Measurements from ENCODE around the gene MYO1H.
"Not testable (repeated sequence)": the region's sequence is repeated elsewhere in the genome, so short reads cannot be mapped to it uniquely, and the experiment has no call there.

Gene MYO1H

GRCh38 chr12:109347589-109347988 lies at the start of gene MYO1H:
TSS of gene MYO1H (plus strand) at chr12:109347900. CDS start at chr12:109347961, 61 bp downstream.
- DNase-seq = no peak

GRCh38 chr12:109299849-109300248 lies 47.9 kb upstream of the MYO1H start:
- DNase-seq = no peak

- no peak for DNase-seq
Observed at GRCh38 chr12:109301643-109302168, 46.0 kb upstream of the MYO1H start.

GRCh38 chr12:109302358-109302757 lies 45.3 kb upstream of the MYO1H start:
- DNase-seq = no peak

GRCh38 chr12:109302770-109303169 lies 44.9 kb upstream of the MYO1H start:
- no peak for DNase-seq

- no peak for DNase-seq
Observed at GRCh38 chr12:109304485-109304884, 43.2 kb upstream of the MYO1H start.

GRCh38 chr12:109305547-109305946 lies 42.2 kb upstream of the MYO1H start:
- no peak for DNase-seq

GRCh38 chr12:109307051-109307450 lies 40.6 kb upstream of the MYO1H start:
- no peak for DNase-seq

GRCh38 chr12:109308534-109309380 lies 38.9 kb upstream of the MYO1H start, which contains the start of gene FOXN4:
TSS of gene FOXN4 (minus strand) at chr12:109309284. CDS start at chr12:109308321, 963 bp downstream.
- DNase-seq = no peak

GRCh38 chr12:109309381-109310246 lies 38.1 kb upstream of the MYO1H start:
- DNase-seq = no peak

- no peak for DNase-seq
Observed at GRCh38 chr12:109310247-109311125, 37.2 kb upstream of the MYO1H start.

- DNase-seq = not testable (repeated sequence)
Observed at GRCh38 chr12:109321294-109321693, 26.4 kb upstream of the MYO1H start.

GRCh38 chr12:109329003-109329402 lies 18.7 kb upstream of the MYO1H start:
- DNase-seq = no peak

- no peak for DNase-seq
Observed at GRCh38 chr12:109329686-109330085, 18.0 kb upstream of the MYO1H start.

- DNase-seq = no peak
Observed at GRCh38 chr12:109330282-109331230, 17.1 kb upstream of the MYO1H start.

- no peak for DNase-seq
Observed at GRCh38 chr12:109331301-109331952, 16.3 kb upstream of the MYO1H start.

- no peak for DNase-seq
Observed at GRCh38 chr12:109334887-109335286, 12.8 kb upstream of the MYO1H start.

GRCh38 chr12:109336593-109336992 lies 11.1 kb upstream of the MYO1H start:
- DNase-seq = no peak

- no peak for DNase-seq
Observed at GRCh38 chr12:109343677-109344076, 4.0 kb upstream of the MYO1H start.

GRCh38 chr12:109345428-109345827 lies 2.3 kb upstream of the MYO1H start:
- no peak for DNase-seq

GRCh38 chr12:109346920-109347319 lies 780 bp upstream of the MYO1H start:
- DNase-seq = no peak

Measured in stimulated activated CD4-positive, alpha-beta T cell treated with anti-CD3 and anti-CD28 coated beads, Interleukin-4, amount 100 ng/mL, for 4 hours (primary cell).